HG02885 (cell line): Measurements from ENCODE around the gene CTNNB1.

Source experiments
- ATAC-seq: cut with Tn5 transposase; IDR thresholded peaks from one replicate; pipeline ENCODE4 v1.9.1; 2021; ENCODE audit warnings: mild to moderate bottlenecking; ENCODE audit not compliant: unreplicated experiment, poor library complexity

The CTNNB1 gene

DNA sequence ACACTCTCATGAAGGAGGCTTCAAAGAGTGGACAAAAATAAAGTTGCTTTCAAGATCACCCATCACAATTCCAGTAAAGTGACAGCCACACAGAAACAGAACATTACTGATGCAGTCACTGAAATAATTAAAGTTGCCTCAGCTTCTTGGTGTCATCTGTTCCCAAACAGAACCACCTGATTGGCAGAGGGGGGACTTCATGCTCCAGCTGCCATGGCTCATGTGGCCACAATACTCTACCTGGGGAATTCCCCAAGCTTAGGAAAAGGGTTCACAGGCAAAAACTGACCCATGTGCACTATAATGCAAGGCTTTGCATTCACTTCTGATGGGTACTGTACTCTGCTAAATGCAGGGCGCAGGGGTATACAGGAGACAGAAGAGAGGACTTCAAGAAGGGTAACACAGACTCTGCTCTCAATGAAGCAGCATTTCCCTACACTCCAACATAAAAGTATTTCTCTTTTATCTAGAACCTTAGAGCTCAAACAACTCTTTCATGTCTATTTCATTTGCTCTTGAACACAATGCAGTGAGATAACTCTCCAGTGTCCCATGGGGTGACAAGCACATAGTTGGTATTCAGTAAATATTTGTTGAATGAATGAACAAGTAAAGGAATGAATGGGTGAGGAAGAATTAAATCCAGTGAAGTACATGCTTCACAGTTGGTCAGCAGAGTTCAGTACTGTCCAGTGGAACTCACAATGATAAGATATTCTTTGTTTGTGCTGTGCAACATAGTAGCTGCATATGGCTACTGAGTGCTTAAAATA, 8.6 kb upstream of the CTNNB1 start:
- peak; percentile 58 for ATAC-seq

GRCh38 chr3:41192885-41193284, 6.4 kb upstream of the CTNNB1 start:
- no peak for ATAC-seq

- no peak for ATAC-seq
These were observed 5.3 kb upstream of the CTNNB1 start for GRCh38 chr3:41193794-41194539.

- ATAC-seq = no peak
These were observed 4.6 kb upstream of the CTNNB1 start for GRCh38 chr3:41194701-41195100.

DNA sequence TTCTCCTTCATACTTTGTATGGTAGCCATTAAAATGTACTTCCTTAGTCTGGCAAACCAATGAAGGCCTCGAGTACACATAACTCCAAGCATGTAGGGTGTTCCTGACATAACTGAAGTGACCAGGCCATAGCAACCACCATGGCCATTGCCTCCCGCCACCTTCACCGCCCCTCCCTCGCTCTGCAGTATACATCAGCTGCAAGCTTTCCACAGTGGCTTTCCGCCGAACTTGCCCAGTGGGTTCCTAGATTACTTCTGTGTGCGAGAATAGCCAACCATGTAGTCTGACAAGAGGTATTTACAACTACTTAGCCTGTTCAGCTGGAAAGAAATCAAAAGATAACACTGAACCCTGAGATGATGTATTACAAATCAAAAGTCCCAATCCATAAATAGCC, 3.4 kb upstream of the CTNNB1 start:
- ATAC-seq = no peak

GRCh38 chr3:41196499-41197410, 2.5 kb upstream of the CTNNB1 start:
- no peak for ATAC-seq

- no peak for ATAC-seq
These were observed 1.3 kb upstream of the CTNNB1 start for GRCh38 chr3:41198046-41198445.

GRCh38 chr3:41198526-41198925, 779 bp upstream of the CTNNB1 start:
- ATAC-seq = no peak

DNA sequence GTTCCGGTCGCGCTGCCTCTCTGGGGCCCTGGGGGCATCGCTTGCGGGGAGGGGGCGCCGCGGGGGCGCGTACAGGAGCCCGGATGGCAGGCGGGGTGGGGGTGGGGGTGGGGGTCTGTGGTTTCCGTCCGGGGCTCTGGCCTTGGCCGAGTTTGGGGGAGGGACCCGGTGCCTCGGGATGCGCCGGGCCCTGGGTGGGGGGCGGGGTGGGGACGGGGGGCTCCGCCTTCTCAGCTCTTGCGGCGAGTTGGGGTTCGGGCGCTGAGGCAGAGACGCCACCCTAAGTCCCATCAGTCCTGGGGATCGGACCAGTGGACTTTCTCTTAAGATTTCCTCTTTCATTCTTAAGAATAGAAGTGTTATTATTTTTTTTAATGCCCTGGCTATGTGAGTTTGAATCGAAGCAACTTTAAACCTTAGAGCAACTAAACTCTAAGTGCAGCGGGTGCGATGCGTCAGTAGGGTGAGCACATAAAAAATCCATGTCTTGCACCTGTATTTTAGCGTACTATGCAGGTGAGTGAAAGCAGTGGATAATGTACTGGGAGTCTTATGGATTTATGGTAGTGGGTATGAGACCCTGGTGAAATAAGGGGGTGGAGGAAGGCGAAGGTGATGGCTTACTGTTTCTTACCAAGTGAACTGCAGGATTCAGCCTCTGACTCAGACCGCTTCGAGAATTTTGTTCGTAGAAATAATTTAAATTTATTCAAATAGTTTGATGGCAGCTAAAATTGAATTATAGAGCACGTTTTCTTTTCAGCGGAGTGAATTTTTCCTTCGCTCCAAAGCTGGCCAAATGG, 762 bp downstream of the CTNNB1 start:
- ATAC-seq = peak; percentile 15

DNA sequence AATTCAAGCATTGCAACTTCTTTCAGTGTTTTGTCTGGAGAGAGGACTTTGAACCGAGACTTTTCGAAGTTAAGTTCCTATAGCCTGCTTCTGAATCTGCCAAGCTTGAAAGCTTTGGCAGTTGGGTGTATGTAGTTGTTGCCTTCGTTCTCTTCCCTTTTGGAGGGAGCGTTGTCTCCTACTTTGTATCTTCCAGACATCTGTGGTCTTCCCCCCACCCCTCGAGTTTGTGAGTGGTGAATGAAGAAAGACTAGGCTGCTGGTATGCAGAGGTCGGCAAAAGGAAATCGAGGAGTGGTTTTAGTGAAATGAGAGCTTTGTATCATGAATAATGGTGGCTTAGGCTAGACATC, 1.3 kb downstream of the CTNNB1 start:
- no peak for ATAC-seq

DNA sequence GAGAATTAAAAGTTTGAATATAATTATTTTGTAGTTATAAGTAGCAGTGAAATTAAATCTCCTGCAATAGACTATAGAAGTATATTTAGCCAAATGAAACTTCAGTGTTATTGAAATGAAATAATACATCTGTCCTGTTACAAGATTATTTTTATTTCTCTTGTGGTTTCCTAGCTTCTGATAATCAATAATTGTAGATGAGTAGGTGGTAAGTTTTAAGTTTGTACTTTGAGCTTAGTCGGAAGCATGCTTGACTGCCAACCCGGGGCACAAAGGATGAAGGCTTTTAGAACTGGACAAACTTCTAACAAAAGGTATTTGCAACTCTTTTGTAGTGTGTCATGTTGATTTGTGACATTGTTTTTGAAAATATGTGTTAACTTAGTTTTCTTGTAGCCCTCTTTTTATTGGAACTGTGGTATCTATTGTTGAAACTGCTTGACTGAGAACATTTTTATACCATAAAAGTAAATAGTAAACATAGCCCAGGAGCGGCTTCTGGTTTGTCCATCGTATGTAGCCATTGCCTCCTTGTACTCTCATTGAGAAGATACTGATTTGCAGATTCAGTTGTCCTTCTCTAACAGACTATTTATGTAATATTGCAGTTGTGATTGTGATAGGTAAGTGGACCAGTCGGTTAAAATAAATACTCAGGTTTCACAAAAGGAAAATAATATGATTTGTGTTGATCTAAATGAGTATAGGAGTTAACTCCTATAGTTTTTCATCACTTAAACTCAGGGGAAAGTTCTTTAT, 2.9 kb downstream of the CTNNB1 start:
- ATAC-seq = no peak

DNA sequence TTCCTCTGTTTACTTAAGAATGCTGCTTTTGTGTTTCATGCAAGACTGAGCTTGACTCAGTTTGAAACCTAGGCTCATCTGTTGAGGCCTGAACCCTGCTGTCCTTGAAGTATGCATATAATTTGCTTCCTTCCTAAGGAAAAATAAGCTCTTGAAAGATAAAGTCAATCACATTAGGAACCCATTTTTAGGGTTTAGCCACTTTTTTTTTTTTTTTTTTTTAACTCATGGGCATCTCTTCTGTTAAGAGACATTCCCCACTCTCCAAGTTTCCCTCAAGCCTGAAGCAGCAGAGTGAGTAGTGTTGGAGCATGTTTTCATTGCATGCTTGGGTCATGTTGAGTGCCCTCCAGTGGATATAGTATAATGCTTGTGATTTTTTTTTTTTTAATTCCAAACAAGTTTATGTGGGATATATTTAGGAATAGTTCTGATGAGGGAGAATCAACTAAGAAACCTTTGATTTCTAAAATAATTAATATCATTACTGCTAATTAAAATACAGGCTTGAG, 3.6 kb downstream of the CTNNB1 start:
- ATAC-seq = no peak

DNA sequence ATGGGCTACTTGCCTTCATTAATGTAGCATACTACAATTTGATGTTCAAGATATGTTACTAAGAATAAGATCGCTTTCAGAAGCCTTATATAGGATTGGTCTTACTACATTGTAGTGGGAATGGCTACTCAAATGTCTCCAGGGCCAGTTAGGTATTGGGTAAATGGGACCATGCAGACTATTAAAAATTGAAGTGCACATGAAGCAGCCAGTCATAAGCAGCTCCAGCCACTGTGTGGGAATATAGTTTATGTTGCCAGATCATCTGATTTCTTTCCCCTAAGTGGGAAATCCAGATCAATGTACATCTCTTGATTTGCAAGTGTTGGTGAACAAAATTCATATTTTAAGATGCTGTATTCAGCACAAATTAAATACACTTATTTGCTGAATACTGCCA, 5.1 kb downstream of the CTNNB1 start:
- no peak for ATAC-seq

GRCh38 chr3:41205591-41205990, 6.3 kb downstream of the CTNNB1 start:
- no peak for ATAC-seq

GRCh38 chr3:41207355-41207754, 8.1 kb downstream of the CTNNB1 start:
- ATAC-seq = no peak

GRCh38 chr3:41208507-41209220, 9.4 kb downstream of the CTNNB1 start:
- ATAC-seq = no peak

DNA sequence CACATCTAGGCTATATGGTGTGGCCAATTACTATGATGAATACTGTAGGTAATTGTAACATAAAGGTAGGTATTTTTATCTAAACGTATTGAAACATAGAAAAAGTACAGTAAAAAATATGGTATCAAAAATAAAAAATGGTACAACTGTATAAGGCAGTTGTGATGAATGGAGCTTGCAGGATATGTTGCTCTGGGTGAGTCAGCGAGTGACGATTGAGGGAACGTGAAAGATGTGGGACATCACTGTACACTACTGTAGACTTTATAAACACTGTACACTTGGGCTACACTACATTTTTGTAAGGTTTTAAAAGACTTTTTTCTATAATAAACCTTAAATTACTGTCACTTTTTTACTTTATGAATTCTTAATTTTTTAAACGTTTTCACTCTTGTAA, 10.3 kb downstream of the CTNNB1 start:
- ATAC-seq = no peak

GRCh38 chr3:41210966-41211365, 11.7 kb downstream of the CTNNB1 start:
- no peak for ATAC-seq

DNA sequence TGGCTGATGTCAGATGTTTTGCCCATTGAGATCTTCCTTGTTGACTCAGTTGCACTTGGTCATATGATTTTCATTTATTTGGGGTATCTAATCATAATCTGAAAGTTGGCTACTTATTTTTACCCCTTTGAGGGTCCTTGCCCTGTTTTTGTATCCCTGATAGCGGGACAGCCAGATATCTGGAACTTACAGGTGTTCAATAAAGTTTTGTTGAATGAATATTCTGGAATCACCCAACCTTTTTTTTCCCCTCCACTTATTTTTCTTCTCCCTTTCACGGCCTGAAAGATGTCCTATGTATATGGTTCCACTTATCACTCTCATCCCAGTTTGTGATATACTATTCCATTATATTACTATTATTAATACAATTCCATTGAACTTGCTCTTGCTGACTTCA, 12.8 kb downstream of the CTNNB1 start:
- no peak for ATAC-seq
